K562 (cell line): Measurements from ENCODE around the gene TPGS1. TPM values are rescaled to one million over a fixed set of nuclear protein-coding genes. Genes with fewer than 3 reads are reported as not detected.

ENCODE experiments used
- ARID3B ChIP-seq: fragments of 250-450 bp; sonication (Bioruptor Pico); IDR thresholded peaks from 2 replicates; pipeline ENCODE4 v1.4.0; 2020; ENCODE audit warnings: borderline replicate concordance
- C11orf30 ChIP-seq: fragments of 450-650 bp; IDR thresholded peaks from 2 replicates; pipeline ENCODE4 v1.6.1; 2016; ENCODE audit warnings: low read depth, mild to moderate bottlenecking
- CREB5 ChIP-seq: fragments of 250-450 bp; sonication (Bioruptor Pico); IDR thresholded peaks from 2 replicates; pipeline ENCODE4 v1.5.0; 2020; ENCODE audit warnings: mild to moderate bottlenecking
- FIP1L1 ChIP-seq: fragments of 200-400 bp; formaldehyde crosslinking; IDR thresholded peaks from 2 replicates; pipeline ENCODE4 v1.6.1; 2018; ENCODE audit warnings: mild to moderate bottlenecking, low read depth, low read length; ENCODE audit not compliant: poor library complexity, severe bottlenecking
- GABPB1 ChIP-seq: sonication (generic); formaldehyde crosslinking; IDR thresholded peaks from 2 replicates; pipeline ENCODE4 v1.8.0; 2022; ENCODE audit warnings: mild to moderate bottlenecking, missing genetic modification reagents
- HBP1 ChIP-seq: fragments of 450-650 bp; formaldehyde crosslinking; IDR thresholded peaks from 2 replicates; pipeline ENCODE4 v1.4.0; 2022; ENCODE audit warnings: missing genetic modification characterization
- KDM4B ChIP-seq, 2 experiments: fragments of 450-650 bp in 1 of 2; sonication (generic) in 1 of 2; IDR thresholded peaks; 2 replicates each; pipeline ENCODE4 v1.6.1; 2016 to 2017; ENCODE audit warnings: borderline replicate concordance in 2 of 2, antibody characterized with exemption in 1 of 2, low read depth in 1 of 2, mild to moderate bottlenecking in 1 of 2
- MAFF ChIP-seq: IDR thresholded peaks from 2 replicates; pipeline ENCODE4 v1.6.1; 2012; ENCODE audit warnings: low read length, improper control_type of control experiment
- POLR3A ChIP-seq: IDR thresholded peaks from 2 replicates; pipeline ENCODE4 v1.6.1; 2011; ENCODE audit warnings: borderline replicate concordance, mild to moderate bottlenecking, moderate library complexity; ENCODE audit not compliant: insufficient read length, insufficient read depth; ENCODE audit errors: extremely low read depth
- SAFB ChIP-seq: fragments of 200-400 bp; formaldehyde crosslinking; IDR thresholded peaks from 2 replicates; pipeline ENCODE4 v1.6.1; 2017; ENCODE audit warnings: low read depth, low read length, borderline replicate concordance
- SMARCC2 ChIP-seq: fragments of 450-650 bp; IDR thresholded peaks from 2 replicates; pipeline ENCODE4 v1.6.1; 2017; ENCODE audit warnings: antibody characterized with exemption, moderate library complexity, mild to moderate bottlenecking, low read depth
- TEAD1 ChIP-seq, 2 experiments: fragments of 450-650 bp in 1 of 2; sonication (generic) in 1 of 2; formaldehyde crosslinking; IDR thresholded peaks; 2 replicates each; pipeline versions ENCODE4 v1.4.0 to v1.8.0; 2020 to 2022; ENCODE audit warnings: mild to moderate bottlenecking in 2 of 2, missing genetic modification reagents in 1 of 2
- THAP12 ChIP-seq: fragments of 250-450 bp; sonication (Bioruptor Pico); IDR thresholded peaks from 2 replicates; pipeline ENCODE4 v1.9.0; 2021; ENCODE audit warnings: mild to moderate bottlenecking, inconsistent platforms
- ZNF518B ChIP-seq: fragments of 250-450 bp; sonication (Bioruptor Pico); IDR thresholded peaks from 2 replicates; pipeline ENCODE4 v1.5.0; 2021; ENCODE audit warnings: mild to moderate bottlenecking, moderate library complexity
- polyA plus RNA-seq, 8 experiments: library from polyadenylated mRNA; depleted of rRNA in 4 of 8; stranded (reverse) in 5 of 8; unstranded in 3 of 8; fragments of >200 nt; fragmentation: Nextera tagmentation in 2 of 8; fragmentation: Illumina TruSeq in 1 of 8; extraction: Ambion mirVana in 2 of 8; extraction: Trizol in 1 of 8; gene quantifications; 2 replicates each; pipeline versions ENCODE4 v1.2.1 to v1.2.3, GENCODE V29; 2011 to 2014; ENCODE audit warnings: inconsistent platforms in 1 of 8, missing spikeins in 1 of 8
- total RNA-seq, 7 experiments: library from RNA; depleted of rRNA in 6 of 7; stranded (reverse); fragments of >200 nt in 6 of 7; fragmentation: Illumina TruSeq in 2 of 7; extraction: Trizol in 2 of 7; gene quantifications; 2 replicates each; pipeline versions ENCODE4 v1.2.1 to v1.2.3, GENCODE V29; 2011 to 2021; ENCODE audit warnings: low replicate concordance in 1 of 7

Gene TPGS1
- total and polyA plus RNA-seq, 9 of the 15 experiments (the other 6 are each of a cell fraction or from before 2014, with no cell fraction given) = 0.30 to 31.6 (median 1.2) TPM; not detected in 2

GRCh38 chr19:488505-489417 is 18.5 kb upstream of the TPGS1 start (continued):
- no peak; a peak in 1 of 4 replicates for TF ChIP-seq TEAD1 (CRISPR knock-in tag; IDR thresholded peaks at IDR 0.05)
- TF ChIP-seq CREB5 = no peak
- no peak for TF ChIP-seq ZNF518B (CRISPR knock-in tag)
- TF ChIP-seq SAFB = peak; percentile 95
- TF ChIP-seq SMARCC2 = no peak; the same call in 1 of the 2 replicates
- 0 out of 2 replicates have a peak, but pooled peaks have one; percentile 18 for TF ChIP-seq ARID3B (CRISPR knock-in tag)
- TF ChIP-seq THAP12 (CRISPR knock-in tag) = peak; percentile 99
- peak; percentile 46; the same call in 1 of the 2 replicates for TF ChIP-seq GABPB1
- TF ChIP-seq KDM4B (IDR thresholded peaks at IDR 0.05; ENCODE audit: borderline replicate concordance in 2 of 2, low read depth in 1 of 2) = peak in 1 of 2 experiments; percentile 67; a peak in 1 of 4 replicates
- no peak for TF ChIP-seq C11orf30
- TF ChIP-seq MAFF = no peak
- no peak for TF ChIP-seq HBP1 (CRISPR knock-in tag)
- TF ChIP-seq FIP1L1 = no peak
- no peak for TF ChIP-seq POLR3A
